Pancreas (tissue), 10 donors: Measurements from ENCODE around the gene NOTUM. TPM values are rescaled to one million over a fixed set of nuclear protein-coding genes. Genes with fewer than 3 reads are reported as not detected.
A peak's percentile ranks its signal among the peaks of the same experiment; 100 is the strongest.

ENCODE experiments used
- ATAC-seq, 4 donors: fragments of 200-7000 bp; cut with Tn5 transposase; one replicate each; pipeline versions ENCODE4 v1.8.0 to v1.9.1; 2020; ENCODE audit warnings: mild to moderate bottlenecking in 4 of 4, moderate library complexity in 4 of 4
- DNase-seq, 6 donors: peaks; one replicate each; pipeline ENCODE4 v3.0.0-alpha.2; 2020
- FAIRE-seq: peaks from 2 replicates; lab custom pipeline; 2012; peaks lifted over from hg19 to GRCh38; lab: Jason Lieb, UNC
- H3K27ac ChIP-seq, 4 donors: fragments of 200-600 bp; sonication (generic); 1 replicate in 3 of 4; 2 replicates in 1 of 4; pipeline versions ENCODE4 v1.5.0 to v1.8.0; 2020
- H3K27me3 ChIP-seq, 4 donors: fragments of 200-600 bp; one replicate each; pipeline ENCODE4 v1.8.0; 2021
- H3K36me3 ChIP-seq, 3 donors: fragments of 200-600 bp; sonication (generic) in 1 of 3; one replicate each; pipeline versions ENCODE4 v1.5.0 to v1.8.0; 2020 to 2021
- H3K4me1 ChIP-seq, 3 donors: fragments of 200-600 bp; one replicate each; pipeline ENCODE4 v1.8.0; 2021
- H3K4me3 ChIP-seq, 4 donors: fragments of 200-600 bp; sonication (generic) in 2 of 4; one replicate each; pipeline versions ENCODE4 v1.5.0 to v1.8.0; 2020 to 2021
- H3K9me3 ChIP-seq, 4 donors: fragments of 200-600 bp; one replicate each; pipeline ENCODE4 v1.8.0; 2021
- CTCF ChIP-seq, 4 donors: fragments of 200-600 bp; sonication (generic) in 3 of 4; IDR thresholded peaks; one replicate each; pipeline versions ENCODE4 v1.5.0 to v1.8.0; 2021; ENCODE audit warnings: antibody characterized with exemption in 4 of 4
- WGBS, 2 donors: extraction: QIAGEN DNeasy Blood & Tissue Kit; methylation state at CpG; one replicate each; pipeline ENCODE4 v1.1.7; 2013; 5-methylcytosine and 5-hydroxymethylcytosine counted together
- intact Hi-C, 3 donors: fragments of 100-400 bp; cut with DNase I; formaldehyde crosslinking; loops; one replicate each; pipeline versions ENCODE4 v1.11.1 to v1.14.2; 2022
- polyA plus RNA-seq, 2 donors: library from polyadenylated mRNA; stranded (reverse); fragments of 200-250 nt; gene quantifications; one replicate each; pipeline ENCODE4 v1.2.3, GENCODE V29; 2013
- total RNA-seq, 6 donors: library from RNA; stranded (reverse); fragmentation: NEBNext Ultra II Directional in 4 of 6; extraction: Animal tissue kit (Norgen Biotek cat#: 25700) in 4 of 6; gene quantifications; one replicate each; pipeline versions ENCODE4 v1.2.1 to v1.2.4, GENCODE V29; 2021 to 2023
- donor health status: healthy with polysubstance abuse.
- donor health status: DM: no; HTN: no; CAD: no; lungs with moderate emphysema.
- donor health status: DM: no; HTN: no; CAD: no.
- donor health status: control.
- donor health status: control.
- donor health status: Bipolar disorder and iron deficiency.
- donor health status: DM: yes; HTN: yes; CAD: no.
- donor health status: DM: no; HTN: no; CAD: no.
- donor health status: DM: no; HTN: no; CAD: no.
- donor health status: DM: yes; HTN: yes; CAD: no.

NOTUM gene
- total and polyA plus RNA-seq, 8 donors = 0.14 to 0.44 (median 0.21) TPM; not detected in 1

GRCh38 chr17:81929253-81930141, 31.5 kb downstream of the NOTUM start:
- WGBS, 2 donors = 90 to 92% methylated on average over 31 of the region's 31 CpGs
- no peak for ATAC-seq

GRCh38 chr17:81928544-81929252, 32.3 kb downstream of the NOTUM start:
- intact Hi-C loops = no loop called here
- no peaks in the 10 kb centered on the region for H3K9me3 ChIP-seq
- FAIRE-seq (no peak), ATAC-seq (peak in 1 of 4 donors; percentile 0), DNase-seq (peak in 3 of 6 donors; percentile 57 to 82 (median 63))
- H3K4me1 ChIP-seq = peaks cover 12 to 26% (median 15%) of the 10 kb centered on the region in 3 donors
- no peak overlapping the region for H3K27ac ChIP-seq
- TF ChIP-seq CTCF (IDR thresholded peaks at IDR 0.05) = no peak
- WGBS, 2 donors = 43 to 45% methylated on average over 41 to 44 of the region's 44 CpGs
- peak overlapping the region; percentile 22 to 91 (median 62) for H3K4me3 ChIP-seq
- no peaks in the 10 kb centered on the region for H3K27me3 ChIP-seq
- H3K36me3 ChIP-seq = no peaks in the 10 kb centered on the region

More at GRCh38 chr17:81929253-81930141, 31.5 kb downstream of the NOTUM start:
- DNase-seq (peak in 3 of 6 donors; percentile 43 to 77 (median 58)), FAIRE-seq (no peak)
- no peaks in the 10 kb centered on the region for H3K27me3 ChIP-seq
- no peaks in the 10 kb centered on the region for H3K36me3 ChIP-seq
- no peaks in the 10 kb centered on the region for H3K9me3 ChIP-seq
- TF ChIP-seq CTCF (IDR thresholded peaks at IDR 0.05) = no peak
- no peak overlapping the region for H3K4me3 ChIP-seq
- peaks cover 8 to 19% (median 11%) of the 10 kb centered on the region in 3 donors for H3K4me1 ChIP-seq
- intact Hi-C loops = no loop called here
- H3K27ac ChIP-seq = no peak overlapping the region

DNA sequence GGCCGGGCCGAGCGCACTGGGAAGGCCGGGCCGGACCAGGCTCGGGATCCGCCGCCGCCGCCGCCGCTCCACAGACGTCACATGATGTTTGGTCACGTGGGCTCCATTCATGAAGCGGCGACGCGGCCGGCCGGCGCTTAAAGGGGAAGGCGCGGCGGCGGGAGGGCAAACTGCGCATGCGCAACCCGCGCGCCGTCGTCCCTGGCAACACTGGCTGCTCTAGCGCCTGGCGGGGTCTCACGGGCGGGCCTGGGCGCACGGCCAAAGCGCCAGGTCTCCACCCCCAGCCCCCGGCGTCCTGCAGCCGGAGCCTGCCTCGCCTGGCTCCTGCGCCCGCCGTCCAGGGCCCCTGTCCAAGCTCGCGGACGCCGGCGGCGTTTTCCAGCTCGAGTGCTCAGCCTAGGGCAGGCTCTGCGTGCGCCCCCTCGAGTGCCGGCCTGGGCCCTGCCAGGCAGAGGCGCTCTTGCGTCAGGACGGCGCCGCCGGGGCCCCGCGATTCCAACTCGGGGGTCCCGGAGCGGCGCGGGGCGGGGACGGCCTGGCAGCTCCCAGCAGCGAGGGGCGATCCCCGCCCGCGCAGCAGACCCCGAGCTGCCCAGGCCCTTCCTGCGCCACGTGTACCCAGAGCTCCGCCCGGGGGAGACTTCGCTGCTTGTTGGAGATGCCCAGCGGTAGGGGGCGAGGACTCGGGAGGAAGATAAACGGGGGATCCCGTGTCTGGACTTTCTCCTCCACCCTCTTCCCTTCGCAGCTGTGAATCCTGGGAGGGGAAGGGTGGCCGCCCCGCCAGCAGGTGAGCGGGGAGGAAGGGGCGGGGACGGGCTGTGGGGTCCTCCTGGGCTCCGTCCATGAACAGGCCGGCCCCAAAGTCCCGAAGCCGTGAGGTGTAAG, 33.1 kb downstream of the NOTUM start, which contains the start of gene MAFG:
MAFG (minus strand) TSS at position 83 of the 891 bp plus-strand sequence. CDS start 4,550 bp downstream, outside the sequence.
- Histone ChIP-seq H3K27ac (peak within 1 kb of the TSS; percentile 83 to 96 (median 92)), H3K36me3 (no peaks in the 10 kb centered on the region), H3K4me1 (peaks cover 14 to 34% (median 20%) of the 10 kb centered on the region in 3 donors), H3K27me3 (no peaks in the 10 kb centered on the region), H3K4me3 (peak within 1 kb of the TSS; percentile 84 to 93 (median 90)), H3K9me3 (no peaks in the 10 kb centered on the region)
- FAIRE-seq = no peak
- DNase-seq = peak; percentile 88 to 98 (median 93)
- WGBS, 2 donors = 1 to 2% methylated on average over 54 to 98 of the region's 98 CpGs
- ATAC-seq = peak; percentile 60 to 76 (median 70)
- no peak for TF ChIP-seq CTCF (IDR thresholded peaks at IDR 0.05)
- intact Hi-C loops = no loop called here

- Histone ChIP-seq H3K36me3 (peaks cover 0 to 6% (median 0%) of the 10 kb centered on the region in 3 donors), H3K9me3 (no peaks in the 10 kb centered on the region), H3K27me3 (no peaks in the 10 kb centered on the region), H3K4me1 (peaks cover 14 to 35% (median 20%) of the 10 kb centered on the region in 3 donors), H3K4me3 (peak overlapping the region; percentile 84 to 93 (median 90)), H3K27ac (peak overlapping the region; percentile 83 to 96 (median 92))
- TF ChIP-seq CTCF (IDR thresholded peaks at IDR 0.05) = no peak
- DNase-seq (peak in 1 of 6 donors; percentile 84), ATAC-seq (no peak), FAIRE-seq (no peak)
- WGBS, 2 donors = 1% methylated on average over 35 to 78 of the region's 78 CpGs
- intact Hi-C loops = no loop called here
Measured at GRCh38 chr17:81927152-81927652, 33.8 kb downstream of the NOTUM start.
